Measurements from ENCODE around the gene RASSF5. TPM values are rescaled to one million over a fixed set of nuclear protein-coding genes. Genes with fewer than 3 reads are reported as not detected.

The RASSF5 gene
- total and polyA plus RNA-seq, 2 of the 13 experiments (the other 11 are each of a cell fraction or from before 2014, with no cell fraction given): 0.18 to 0.40 TPM

GRCh38 chr1:206634365-206635079 lies 127.2 kb downstream of the RASSF5 start (continued):
- TF ChIP-seq PHF21A (CRISPR knock-in tag; IDR thresholded peaks at IDR 0.05): no peak
- TF ChIP-seq NBN (conservative IDR thresholded peaks at IDR 0.05): no peak
- TF ChIP-seq ZFP41 (CRISPR knock-in tag; IDR thresholded peaks at IDR 0.05; ENCODE audit: borderline replicate concordance): no peak

- no TSS peak for BruUV-seq (replicated peaks)
- Histone ChIP-seq H3K27me3 (ENCODE audit: control insufficient read depth in 1 of 2, insufficient read depth in 2 of 2, low read length in 2 of 2) (peaks cover 0 to 3% of the 10 kb centered on the region in 2 experiments; a peak in 2 of 5 replicates), H3K79me2 (ENCODE audit: insufficient read depth, low read length) (no peaks in the 10 kb centered on the region), H3K27ac (ENCODE audit: extremely low read length, insufficient read depth, low read length) (no peak within 1 kb of the TSS), H2AFZ (ENCODE audit: low read length) (peak within 1 kb of the TSS; percentile 81), H3K36me3 (replicated peaks in 1 of 2; ENCODE audit: control insufficient read depth in 1 of 2, insufficient read depth in 2 of 2, low read length in 2 of 2) (no peaks in the 10 kb centered on the region), H3K9ac (ENCODE audit: insufficient read depth, low read depth, low read length) (peak within 1 kb of the TSS; percentile 61), H3K4me3 (replicated peaks in 1 of 3; ENCODE audit: insufficient read depth in 1 of 3, low read depth in 2 of 3, low read length in 3 of 3) (peak within 1 kb of the TSS; percentile 68 to 83 (median 81)), H3K9me3 (ENCODE audit: low read length) (no peaks in the 10 kb centered on the region), H3K4me2 (ENCODE audit: low read depth, low read length) (peak within 1 kb of the TSS; percentile 87), H4K20me1 (ENCODE audit: insufficient read depth, low read length) (no peaks in the 10 kb centered on the region), H3K4me1 (ENCODE audit: insufficient read depth, low read length) (peaks cover 26% of the 10 kb centered on the region)
- ChIA-PET POLR2A (interaction anchor here (0.7 to 1.9 kb wide), 9 partner anchors 14 to 165 kb away, joined by 3 to 19 read pairs (median 6); partner anchors contain the start of genes EIF2D and IKBKE), CTCF (ENCODE audit: low intra/inter-chr PET ratio, low total read pairs) (interaction anchor here (1.1 to 3.2 kb wide), 2 partner anchors 27 to 28 kb away, joined by 4 to 33 read pairs; no protein-coding TSS in a partner anchor)
- ATAC-seq (peak; percentile 96), DNase-seq (ENCODE audit: low spot score) (peak; percentile 76), FAIRE-seq (peak; percentile 26)
- intact Hi-C loops (cut with micrococcal nuclease; ENCODE audit: unreplicated experiment) (no loop called here), in situ Hi-C loops (cut with HindIII; ENCODE audit: extremely low pct_ligation_motif_present, low pct_unique_long_range_greater_than_20kb) (loop anchor here (25.0 kb wide), 1 partner anchor 277 kb away; the partner anchor contains the start of gene FCMR)
- 9% methylated on average over 29 of the region's 84 CpGs for WGBS (ENCODE audit: low lambda C conversion rate)
- no peak for TF ChIP-seq SNRNP70 (IDR thresholded peaks at IDR 0.05; ENCODE audit: low read depth, low read length)
- TF ChIP-seq FOXO1 (CRISPR knock-in tag; IDR thresholded peaks at IDR 0.05): no peak
- TF ChIP-seq YEATS2 (CRISPR knock-in tag; IDR thresholded peaks at IDR 0.05; ENCODE audit: borderline replicate concordance): peak; percentile 79; the same call in 1 of the 2 replicates
- 0 out of 2 replicates have a peak, but pooled peaks have one; percentile 22 for TF ChIP-seq SAFB2 (CRISPR knock-in tag; IDR thresholded peaks at IDR 0.05; ENCODE audit: borderline replicate concordance, low read depth)
- TF ChIP-seq NFKBIZ (CRISPR knock-in tag; IDR thresholded peaks at IDR 0.05): no peak
- no peak for TF ChIP-seq NFE2 (CRISPR knock-in tag; IDR thresholded peaks at IDR 0.05)
- peak; percentile 88; the same call in 1 of the 2 replicates for TF ChIP-seq ZNF235 (CRISPR knock-in tag; IDR thresholded peaks at IDR 0.05; ENCODE audit: borderline replicate concordance)
- no peak for TF ChIP-seq KAT2B (IDR thresholded peaks at IDR 0.05; ENCODE audit: borderline replicate concordance, low read depth, low read length)
- TF ChIP-seq, protein P1, sequence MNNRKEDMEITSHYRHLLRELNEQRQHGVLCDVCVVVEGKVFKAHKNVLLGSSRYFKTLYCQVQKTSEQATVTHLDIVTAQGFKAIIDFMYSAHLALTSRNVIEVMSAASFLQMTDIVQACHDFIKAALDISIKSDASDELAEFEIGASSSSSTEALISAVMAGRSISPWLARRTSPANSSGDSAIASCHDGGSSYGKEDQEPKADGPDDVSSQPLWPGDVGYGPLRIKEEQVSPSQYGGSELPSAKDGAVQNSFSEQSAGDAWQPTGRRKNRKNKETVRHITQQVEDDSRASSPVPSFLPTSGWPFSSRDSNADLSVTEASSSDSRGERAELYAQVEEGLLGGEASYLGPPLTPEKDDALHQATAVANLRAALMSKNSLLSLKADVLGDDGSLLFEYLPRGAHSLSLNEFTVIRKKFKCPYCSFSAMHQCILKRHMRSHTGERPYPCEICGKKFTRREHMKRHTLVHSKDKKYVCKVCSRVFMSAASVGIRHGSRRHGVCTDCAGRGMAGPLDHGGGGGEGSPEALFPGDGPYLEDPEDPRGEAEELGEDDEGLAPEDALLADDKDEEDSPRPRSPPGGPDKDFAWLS (CRISPR knock-in tag; IDR thresholded peaks at IDR 0.05; ENCODE audit: borderline replicate concordance): peak; percentile 33; the same call in 1 of the 2 replicates
- TF ChIP-seq, protein P2, sequence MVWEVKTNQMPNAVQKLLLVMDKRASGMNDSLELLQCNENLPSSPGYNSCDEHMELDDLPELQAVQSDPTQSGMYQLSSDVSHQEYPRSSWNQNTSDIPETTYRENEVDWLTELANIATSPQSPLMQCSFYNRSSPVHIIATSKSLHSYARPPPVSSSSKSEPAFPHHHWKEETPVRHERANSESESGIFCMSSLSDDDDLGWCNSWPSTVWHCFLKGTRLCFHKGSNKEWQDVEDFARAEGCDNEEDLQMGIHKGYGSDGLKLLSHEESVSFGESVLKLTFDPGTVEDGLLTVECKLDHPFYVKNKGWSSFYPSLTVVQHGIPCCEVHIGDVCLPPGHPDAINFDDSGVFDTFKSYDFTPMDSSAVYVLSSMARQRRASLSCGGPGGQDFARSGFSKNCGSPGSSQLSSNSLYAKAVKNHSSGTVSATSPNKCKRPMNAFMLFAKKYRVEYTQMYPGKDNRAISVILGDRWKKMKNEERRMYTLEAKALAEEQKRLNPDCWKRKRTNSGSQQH (CRISPR knock-in tag; IDR thresholded peaks at IDR 0.05; ENCODE audit: low read depth): no peak; the same call in 1 of the 2 replicates
- TF ChIP-seq ZBTB33 (CRISPR knock-in tag; IDR thresholded peaks at IDR 0.05): no peak; the same call in 1 of the 2 replicates
These were observed 128.0 kb downstream of the RASSF5 start, which contains the start of gene DYRK3 for GRCh38 chr1:206635080-206635977. Gene DYRK3 (plus strand): TSS chr1:206635536. CDS start chr1:206635704, 168 bp downstream.
